NT2/D1 (cell line): Measurements from ENCODE around the gene RAX2.

ENCODE experiments used
- SUZ12 ChIP-seq: IDR thresholded peaks from 2 replicates; pipeline ENCODE4 v1.6.1; 2011; ENCODE audit not compliant: insufficient read length, insufficient read depth; ENCODE audit errors: extremely low read depth
- YY1 ChIP-seq: IDR thresholded peaks from 2 replicates; pipeline ENCODE4 v1.6.1; 2011; ENCODE audit not compliant: insufficient read length, insufficient read depth

DNA sequence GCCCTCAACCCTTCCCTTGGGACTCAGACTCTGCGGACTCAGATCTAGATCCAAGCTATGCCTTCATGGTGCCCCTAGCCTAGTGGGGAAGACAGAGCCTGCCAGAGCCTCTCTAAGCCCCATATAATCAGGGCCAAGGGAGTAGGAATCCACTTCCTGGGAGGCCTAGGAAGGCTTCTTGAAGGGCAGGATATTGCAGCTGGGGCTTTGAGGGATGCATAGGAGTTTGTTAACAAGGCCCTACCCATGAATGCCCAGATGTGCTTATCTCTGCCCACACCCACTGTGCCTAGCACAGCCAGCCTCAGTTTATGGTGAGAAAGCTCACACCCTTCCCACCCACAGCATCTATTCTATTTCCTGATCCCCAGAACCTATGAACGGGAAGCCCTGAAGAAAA, 21.8 kb downstream of the RAX2 start:
- TF ChIP-seq SUZ12, result no peak
- no peak for TF ChIP-seq YY1
